Calu3 (cell line): Measurements from ENCODE around the gene KCNE3. TPM values are rescaled to one million over a fixed set of nuclear protein-coding genes. Genes with fewer than 3 reads are reported as not detected.

ENCODE experiments used
- Bru-seq: library from RNA; stranded (reverse); fragments of 400-500 nt; gene quantifications from one replicate; lab custom pipeline; 2021; lab: Mats Ljungman, UMichigan
- BruChase-seq, 2 experiments: library from RNA; stranded (reverse); fragments of 400-500 nt; gene quantifications; one replicate each; lab custom pipeline; 2021; lab: Mats Ljungman, UMichigan
- BruUV-seq: library from RNA; stranded (reverse); fragments of 400-500 nt; replicated peaks from 2 replicates; lab custom pipeline; 2021; lab: Mats Ljungman, UMichigan
- CTCF ChIA-PET: fragments of 300-600 bp; sonication (Branson Sonifier 250); formaldehyde crosslinking; loops from one replicate; lab custom pipeline; 2022; ENCODE audit warnings: antibody characterized with exemption; lab: Charles Lee
- DNase-seq: peaks from one replicate; pipeline ENCODE4 v3.0.0; 2022
- H3K27ac Mint-ChIP-seq: one replicate; pipeline ENCODE4 v1.8.0; 2022; ENCODE audit warnings: mixed read lengths; ENCODE audit not compliant: unreplicated experiment
- H3K27me3 Mint-ChIP-seq: one replicate; pipeline ENCODE4 v1.8.0; 2022; ENCODE audit warnings: mixed read lengths; ENCODE audit not compliant: unreplicated experiment
- H3K36me3 Mint-ChIP-seq: one replicate; pipeline ENCODE4 v1.8.0; 2022; ENCODE audit warnings: mild to moderate bottlenecking, moderate library complexity, mixed read lengths; ENCODE audit not compliant: insufficient read depth, unreplicated experiment
- H3K4me1 Mint-ChIP-seq: one replicate; pipeline ENCODE4 v1.8.0; 2022; ENCODE audit warnings: mild to moderate bottlenecking, low read depth, mixed read lengths; ENCODE audit not compliant: unreplicated experiment
- H3K4me3 Mint-ChIP-seq: one replicate; pipeline ENCODE4 v1.8.0; 2022; ENCODE audit warnings: mild to moderate bottlenecking, low read depth, moderate library complexity, mixed read lengths; ENCODE audit not compliant: unreplicated experiment
- H3K9me3 Mint-ChIP-seq: one replicate; pipeline ENCODE4 v1.8.0; 2022; ENCODE audit warnings: low read depth, mixed read lengths; ENCODE audit not compliant: unreplicated experiment
- CTCF ChIP-seq: fragments of 200-600 bp; IDR thresholded peaks from one replicate; pipeline ENCODE4 v1.8.0; 2022; ENCODE audit warnings: antibody characterized with exemption; ENCODE audit not compliant: unreplicated experiment
- intact Hi-C: fragments of 100-400 bp; cut with micrococcal nuclease; formaldehyde crosslinking; loops from one replicate; pipeline ENCODE4 v1.10.0; 2022; ENCODE audit not compliant: unreplicated experiment
- long read RNA-seq: library from polyadenylated mRNA; stranded (forward); transcript quantifications from one replicate; pipeline ENCODE4 v2.0.0, GENCODE V29; 2022
- total RNA-seq: library from RNA; stranded (reverse); gene quantifications from 2 replicates; pipeline ENCODE4 v1.2.3, GENCODE V29; 2022

KCNE3 gene
- total RNA-seq, result 1.5 and 3.8 TPM in 2 replicates
- percentile 35 among the genes with signal in this experiment for Bru-seq, nascent RNA
- percentile 17 among the genes with signal in this experiment for BruChase-seq, experiment 1, labeled RNA remaining after a 6-hour chase
- BruChase-seq, experiment 2, labeled RNA remaining after a 2-hour chase, result percentile 22 among the genes with signal in this experiment
- long read RNA-seq, partial matches to known transcripts, result 0 of 1 reads
- long read RNA-seq, other reads (novel, unspliced or antisense), result 0 of 1 reads

- Mint-ChIP-seq H3K4me1 (peaks cover 22% of the 10 kb centered on the region), H3K27ac (no peak within 1 kb of the TSS), H3K4me3 (peak within 1 kb of the TSS; percentile 66), H3K9me3 (no peaks in the 10 kb centered on the region), H3K27me3 (peaks cover 15% of the 10 kb centered on the region), H3K36me3 (no peaks in the 10 kb centered on the region)
- CTCF ChIA-PET, result interaction anchor here (0.7 to 1.3 kb wide), 3 partner anchors 12 to 1249 kb away, joined by 3 to 4 read pairs (median 3); partner anchors contain the start of gene P2RY2
- TF ChIP-seq CTCF, result no peak
- intact Hi-C loops, result no loop called here
- no TSS peak for BruUV-seq
- peak; percentile 13 for DNase-seq
Measured at GRCh38 chr11:74466916-74467885, at the start of gene KCNE3. Gene KCNE3 (minus strand): TSS chr11:74467549. CDS start chr11:74457563, 9,986 bp downstream.

GRCh38 chr11:74507582-74507981 lies 40.2 kb upstream of the KCNE3 start:
- no peak for TF ChIP-seq CTCF
- H3K36me3 Mint-ChIP-seq, result peaks cover 9% of the 10 kb centered on the region
- DNase-seq, result no peak
- CTCF ChIA-PET, result no interaction called here
- H3K9me3 Mint-ChIP-seq, result no peaks in the 10 kb centered on the region
- H3K27me3 Mint-ChIP-seq, result no peaks in the 10 kb centered on the region
- no TSS peak for BruUV-seq
- H3K4me3 Mint-ChIP-seq, result no peak overlapping the region
- intact Hi-C loops, result no loop called here
- H3K4me1 Mint-ChIP-seq, result peaks cover 11% of the 10 kb centered on the region
- H3K27ac Mint-ChIP-seq, result no peak overlapping the region

GRCh38 chr11:74506823-74507222 lies 39.5 kb upstream of the KCNE3 start:
- Mint-ChIP-seq H3K4me1 (peaks cover 11% of the 10 kb centered on the region), H3K27ac (no peak overlapping the region), H3K9me3 (no peaks in the 10 kb centered on the region), H3K27me3 (no peaks in the 10 kb centered on the region), H3K4me3 (no peak overlapping the region), H3K36me3 (peaks cover 9% of the 10 kb centered on the region)
- intact Hi-C loops, result no loop called here
- no peak for DNase-seq
- no TSS peak for BruUV-seq
- CTCF ChIA-PET, result no interaction called here
- no peak for TF ChIP-seq CTCF

- CTCF ChIA-PET, result no interaction called here
- intact Hi-C loops, result loop anchor here (1.0 kb wide), 1 partner anchor 12 kb away; no protein-coding TSS in a partner anchor
Measured at GRCh38 chr11:74505911-74506310, 38.6 kb upstream of the KCNE3 start.

More at GRCh38 chr11:74505911-74506310, 38.6 kb upstream of the KCNE3 start:
- no peaks in the 10 kb centered on the region for H3K27me3 Mint-ChIP-seq
- H3K9me3 Mint-ChIP-seq, result no peaks in the 10 kb centered on the region
- no TSS peak for BruUV-seq
- H3K27ac Mint-ChIP-seq, result peak overlapping the region; percentile 97
- no peak for DNase-seq
- TF ChIP-seq CTCF, result no peak
- H3K36me3 Mint-ChIP-seq, result peaks cover 9% of the 10 kb centered on the region
- peaks cover 11% of the 10 kb centered on the region for H3K4me1 Mint-ChIP-seq
- H3K4me3 Mint-ChIP-seq, result no peak overlapping the region
